Measurements from ENCODE around the gene RNF41.

RNF41 gene

GRCh38 chr12:56152756-56153677 lies 68.7 kb downstream of the RNF41 start:
- DNase-seq (ENCODE audit: low read depth): no peak
